MCF 10A (cell line): ENCODE data around the gene MEX3D. TPM values are rescaled to one million over a fixed set of nuclear protein-coding genes. Genes with fewer than 3 reads are reported as not detected.

Source experiments
- BruUV-seq: library from RNA; stranded (reverse); fragments of 400-500 nt; replicated peaks from 2 replicates; lab custom pipeline; 2021; lab: Mats Ljungman, UMichigan
- CTCF ChIA-PET: fragments of 300-600 bp; sonication (Branson Sonifier 250); formaldehyde crosslinking; extraction: SDS; loops from one replicate; lab custom pipeline; 2021; ENCODE audit warnings: antibody characterized with exemption, inconsistent platforms; lab: Yijun Ruan, JAX
- POLR2A ChIA-PET: fragments of 300-600, 350-650 bp; sonication (Branson Sonifier 250); formaldehyde crosslinking; extraction: SDS; loops from one replicate; lab custom pipeline; 2020; ENCODE audit warnings: antibody characterized with exemption, inconsistent platforms; lab: Yijun Ruan, JAX
- DNase-seq: peaks from one replicate; pipeline ENCODE4 v3.0.0-alpha.2; 2018; ENCODE audit not compliant: unreplicated experiment
- H3K27ac Mint-ChIP-seq: one replicate; pipeline ENCODE4 v1.8.0; 2022; ENCODE audit warnings: mild to moderate bottlenecking, low read depth, mixed read lengths; ENCODE audit not compliant: unreplicated experiment
- H3K27me3 Mint-ChIP-seq: one replicate; pipeline ENCODE4 v1.8.0; 2022; ENCODE audit warnings: mixed read lengths; ENCODE audit not compliant: insufficient read depth, unreplicated experiment
- H3K36me3 Mint-ChIP-seq: one replicate; pipeline ENCODE4 v1.8.0; 2022; ENCODE audit warnings: mild to moderate bottlenecking, moderate library complexity, mixed read lengths; ENCODE audit not compliant: insufficient read depth, unreplicated experiment
- H3K4me1 Mint-ChIP-seq: one replicate; pipeline ENCODE4 v1.8.0; 2022; ENCODE audit warnings: mixed read lengths; ENCODE audit not compliant: insufficient read depth, unreplicated experiment
- H3K4me3 Mint-ChIP-seq: one replicate; pipeline ENCODE4 v1.8.0; 2022; ENCODE audit warnings: mild to moderate bottlenecking, moderate library complexity, mixed read lengths; ENCODE audit not compliant: unreplicated experiment
- H3K9me3 Mint-ChIP-seq: one replicate; pipeline ENCODE4 v1.8.0; 2022; ENCODE audit warnings: mixed read lengths; ENCODE audit not compliant: unreplicated experiment
- intact Hi-C: fragments of 100-400 bp; cut with micrococcal nuclease; formaldehyde crosslinking; loops from 2 replicates; pipeline ENCODE4 v1.14.1; 2022
- total RNA-seq: library from RNA; stranded (reverse); gene quantifications from 2 replicates; pipeline ENCODE4 v1.2.3, GENCODE V29; 2022
- TF ChIP-seq, protein P1 (sequence below): fragments of 200-600 bp; IDR thresholded peaks from one replicate; pipeline ENCODE4 v1.8.0; 2022; ENCODE audit warnings: antibody characterized with exemption, mild to moderate bottlenecking; ENCODE audit not compliant: unreplicated experiment

Gene MEX3D
- total RNA-seq, 1 experiment from 2014 or later: 20.0 TPM

DNA sequence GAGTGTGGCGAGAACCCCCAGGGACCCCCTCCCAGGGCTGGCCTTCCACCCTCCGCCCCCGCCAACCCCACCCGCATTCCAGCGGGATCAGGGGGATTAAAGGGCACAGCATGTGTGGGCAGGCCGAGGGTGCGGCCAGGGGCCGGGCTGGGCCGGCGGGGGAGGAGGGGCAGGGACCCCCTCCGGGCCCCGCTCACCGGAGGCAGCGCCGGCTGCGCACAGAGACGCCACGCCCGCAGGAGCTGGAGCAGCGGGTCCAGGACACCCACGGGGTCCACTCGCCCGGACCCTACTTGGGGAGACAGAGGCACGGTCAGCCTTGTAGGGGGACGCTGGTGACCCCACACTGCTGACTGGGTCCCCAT lies 57.7 kb downstream of the MEX3D start:
- no peak for DNase-seq
- H3K27ac Mint-ChIP-seq: peak overlapping the region; percentile 7
- H3K36me3 Mint-ChIP-seq: peaks cover 11% of the 10 kb centered on the region
- H3K9me3 Mint-ChIP-seq: no peaks in the 10 kb centered on the region
- no peaks in the 10 kb centered on the region for H3K27me3 Mint-ChIP-seq
- POLR2A ChIA-PET: no interaction called here
- H3K4me3 Mint-ChIP-seq: no peak overlapping the region
- TF ChIP-seq, protein P1, sequence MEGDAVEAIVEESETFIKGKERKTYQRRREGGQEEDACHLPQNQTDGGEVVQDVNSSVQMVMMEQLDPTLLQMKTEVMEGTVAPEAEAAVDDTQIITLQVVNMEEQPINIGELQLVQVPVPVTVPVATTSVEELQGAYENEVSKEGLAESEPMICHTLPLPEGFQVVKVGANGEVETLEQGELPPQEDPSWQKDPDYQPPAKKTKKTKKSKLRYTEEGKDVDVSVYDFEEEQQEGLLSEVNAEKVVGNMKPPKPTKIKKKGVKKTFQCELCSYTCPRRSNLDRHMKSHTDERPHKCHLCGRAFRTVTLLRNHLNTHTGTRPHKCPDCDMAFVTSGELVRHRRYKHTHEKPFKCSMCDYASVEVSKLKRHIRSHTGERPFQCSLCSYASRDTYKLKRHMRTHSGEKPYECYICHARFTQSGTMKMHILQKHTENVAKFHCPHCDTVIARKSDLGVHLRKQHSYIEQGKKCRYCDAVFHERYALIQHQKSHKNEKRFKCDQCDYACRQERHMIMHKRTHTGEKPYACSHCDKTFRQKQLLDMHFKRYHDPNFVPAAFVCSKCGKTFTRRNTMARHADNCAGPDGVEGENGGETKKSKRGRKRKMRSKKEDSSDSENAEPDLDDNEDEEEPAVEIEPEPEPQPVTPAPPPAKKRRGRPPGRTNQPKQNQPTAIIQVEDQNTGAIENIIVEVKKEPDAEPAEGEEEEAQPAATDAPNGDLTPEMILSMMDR: no peak
- intact Hi-C loops: loop anchor here (5.0 kb wide), 1 partner anchor 233 kb away; the partner anchor contains the start of gene FAM174C
- CTCF ChIA-PET: no interaction called here
- no TSS peak for BruUV-seq
- H3K4me1 Mint-ChIP-seq: peaks cover 9% of the 10 kb centered on the region

- peaks cover 9% of the 10 kb centered on the region for H3K4me1 Mint-ChIP-seq
- TF ChIP-seq, protein P1: no peak
- no peaks in the 10 kb centered on the region for H3K27me3 Mint-ChIP-seq
- no peak for DNase-seq
- H3K36me3 Mint-ChIP-seq: peaks cover 12% of the 10 kb centered on the region
- CTCF ChIA-PET: interaction anchor here (0.7 kb wide), 1 partner anchor 584 kb away, joined by 4 read pairs; no protein-coding TSS in a partner anchor
- intact Hi-C loops: loop anchor here (5.0 kb wide), 1 partner anchor 233 kb away; the partner anchor contains the start of gene FAM174C
- no TSS peak for BruUV-seq
- no peaks in the 10 kb centered on the region for H3K9me3 Mint-ChIP-seq
- H3K4me3 Mint-ChIP-seq: no peak overlapping the region
- peak overlapping the region; percentile 7 for H3K27ac Mint-ChIP-seq
- POLR2A ChIA-PET: interaction anchor here (0.6 kb wide), 1 partner anchor 250 kb away, joined by 4 read pairs; no protein-coding TSS in a partner anchor
Measured at GRCh38 chr19:1509602-1510441, 58.3 kb downstream of the MEX3D start.

- TF ChIP-seq, protein P1: no peak
- no peak for DNase-seq
- POLR2A ChIA-PET: interaction anchor here (0.6 kb wide), 1 partner anchor 67 kb away, joined by 3 read pairs; no protein-coding TSS in a partner anchor
- CTCF ChIA-PET: interaction anchor here (0.8 kb wide), 1 partner anchor 163 kb away, joined by 3 read pairs; no protein-coding TSS in a partner anchor
- H3K4me1 Mint-ChIP-seq: peaks cover 9% of the 10 kb centered on the region
- intact Hi-C loops: no loop called here
- peak overlapping the region; percentile 99 for H3K27ac Mint-ChIP-seq
- peaks cover 23% of the 10 kb centered on the region for H3K36me3 Mint-ChIP-seq
- no peaks in the 10 kb centered on the region for H3K9me3 Mint-ChIP-seq
- H3K4me3 Mint-ChIP-seq: peak overlapping the region; percentile 35
- no peaks in the 10 kb centered on the region for H3K27me3 Mint-ChIP-seq
- no TSS peak for BruUV-seq
Measured at GRCh38 chr19:1508507-1508856, 59.6 kb downstream of the MEX3D start.

DNA sequence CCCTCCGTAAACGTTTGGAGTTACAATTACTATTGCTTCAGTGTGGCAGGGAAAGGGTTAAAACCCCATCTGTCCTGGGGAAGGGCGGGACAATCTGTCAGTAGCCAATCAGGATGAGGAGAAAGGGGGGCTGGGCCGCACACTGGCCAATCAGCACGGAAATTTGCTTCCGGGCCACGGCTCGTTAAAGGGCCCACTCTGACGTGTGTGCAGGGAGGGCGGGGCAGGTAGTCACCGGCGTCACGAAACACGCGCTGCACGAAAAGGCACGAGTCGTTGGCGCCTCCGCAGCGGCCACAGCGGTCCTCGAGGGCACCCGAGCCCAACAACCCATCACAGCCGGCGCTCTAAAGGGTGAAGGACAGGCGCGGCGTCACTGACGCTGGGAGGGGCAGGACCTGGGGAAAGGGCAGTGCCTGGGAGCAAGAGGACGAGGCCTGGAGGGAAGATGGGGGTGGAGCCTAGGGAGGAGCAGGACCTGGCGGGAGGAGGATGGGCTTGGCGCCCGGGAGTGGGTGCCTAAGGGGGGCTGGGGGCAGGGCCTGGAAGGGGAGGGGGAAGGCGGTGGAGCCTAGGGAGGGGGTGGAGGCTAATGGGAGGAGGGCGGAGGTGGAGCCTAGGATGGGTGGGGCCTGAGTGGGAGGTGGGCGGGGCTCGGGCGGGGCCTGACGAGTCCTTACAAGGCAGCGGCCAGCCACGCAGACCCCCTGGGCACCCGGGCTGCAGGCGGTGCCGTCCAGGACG lies 60.2 kb downstream of the MEX3D start:
- peak overlapping the region; percentile 99 for H3K27ac Mint-ChIP-seq
- H3K36me3 Mint-ChIP-seq: peaks cover 23% of the 10 kb centered on the region
- H3K9me3 Mint-ChIP-seq: no peaks in the 10 kb centered on the region
- ChIA-PET CTCF (interaction anchor here (0.8 kb wide), 1 partner anchor 164 kb away, joined by 3 read pairs; no protein-coding TSS in a partner anchor), POLR2A (interaction anchor here (0.6 kb wide), 1 partner anchor 67 kb away, joined by 3 read pairs; no protein-coding TSS in a partner anchor)
- intact Hi-C loops: no loop called here
- no TSS peak for BruUV-seq
- TF ChIP-seq, protein P1: no peak
- peaks cover 9% of the 10 kb centered on the region for H3K4me1 Mint-ChIP-seq
- H3K4me3 Mint-ChIP-seq: peak overlapping the region; percentile 91
- H3K27me3 Mint-ChIP-seq: no peaks in the 10 kb centered on the region
- peak; percentile 97 for DNase-seq
